ENCODE results near the gene TYW3. TPM values are rescaled to one million over a fixed set of nuclear protein-coding genes. Genes with fewer than 3 reads are reported as not detected.
"Not testable (repeated sequence)": the region's sequence is repeated elsewhere in the genome, so short reads cannot be mapped to it uniquely, and the experiment has no call there.

The TYW3 gene
- total RNA-seq, 1 donor = 20.7 TPM

DNA sequence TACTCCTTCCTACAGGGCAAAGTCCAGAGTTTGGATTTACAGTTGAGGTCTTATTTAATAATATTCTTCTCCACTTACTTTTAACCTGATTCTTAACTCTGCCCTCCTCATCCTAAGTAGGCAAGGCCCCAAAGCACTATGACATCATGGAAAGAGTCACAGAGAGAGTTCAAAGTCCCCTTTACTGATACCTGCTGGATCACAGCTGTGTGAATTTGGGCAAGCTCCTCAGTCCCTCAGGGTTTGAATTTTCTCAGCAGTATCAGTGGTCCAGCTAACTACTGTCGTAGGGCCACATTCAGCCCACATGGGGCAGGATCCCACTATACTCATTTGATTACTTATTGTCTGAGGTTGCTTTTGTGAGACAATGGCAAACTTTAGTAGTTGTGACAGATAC lies 16.0 kb downstream of the TYW3 start:
- DNase-seq (ENCODE audit: low read depth) = no peak
- TF ChIP-seq, protein P1, sequence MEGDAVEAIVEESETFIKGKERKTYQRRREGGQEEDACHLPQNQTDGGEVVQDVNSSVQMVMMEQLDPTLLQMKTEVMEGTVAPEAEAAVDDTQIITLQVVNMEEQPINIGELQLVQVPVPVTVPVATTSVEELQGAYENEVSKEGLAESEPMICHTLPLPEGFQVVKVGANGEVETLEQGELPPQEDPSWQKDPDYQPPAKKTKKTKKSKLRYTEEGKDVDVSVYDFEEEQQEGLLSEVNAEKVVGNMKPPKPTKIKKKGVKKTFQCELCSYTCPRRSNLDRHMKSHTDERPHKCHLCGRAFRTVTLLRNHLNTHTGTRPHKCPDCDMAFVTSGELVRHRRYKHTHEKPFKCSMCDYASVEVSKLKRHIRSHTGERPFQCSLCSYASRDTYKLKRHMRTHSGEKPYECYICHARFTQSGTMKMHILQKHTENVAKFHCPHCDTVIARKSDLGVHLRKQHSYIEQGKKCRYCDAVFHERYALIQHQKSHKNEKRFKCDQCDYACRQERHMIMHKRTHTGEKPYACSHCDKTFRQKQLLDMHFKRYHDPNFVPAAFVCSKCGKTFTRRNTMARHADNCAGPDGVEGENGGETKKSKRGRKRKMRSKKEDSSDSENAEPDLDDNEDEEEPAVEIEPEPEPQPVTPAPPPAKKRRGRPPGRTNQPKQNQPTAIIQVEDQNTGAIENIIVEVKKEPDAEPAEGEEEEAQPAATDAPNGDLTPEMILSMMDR (IDR thresholded peaks at IDR 0.05; ENCODE audit: insufficient read depth, low read depth, low read length) = no peak
- H3K4me3 ChIP-seq (ENCODE audit: low read depth, low read length) = no peak overlapping the region

DNA sequence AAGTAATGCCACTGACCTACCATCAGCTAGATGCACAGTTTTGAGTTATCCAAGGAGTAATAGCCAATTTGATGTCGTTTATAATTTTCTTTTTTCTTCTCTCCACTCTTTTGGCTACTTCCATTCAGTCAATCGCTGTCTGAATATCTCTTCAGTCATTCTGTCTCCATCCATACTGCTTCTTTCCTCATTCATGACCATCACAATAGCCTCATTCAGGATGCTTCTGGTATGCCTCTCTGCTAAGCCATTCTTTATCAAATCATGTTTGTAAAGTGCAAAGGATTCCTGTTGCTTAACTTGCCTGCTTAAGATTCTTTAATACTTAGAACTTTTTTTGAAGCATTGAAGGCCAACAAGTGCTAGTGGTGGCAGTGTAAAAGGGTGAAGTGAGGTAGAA lies 20.2 kb downstream of the TYW3 start:
- TF ChIP-seq, protein P1 (IDR thresholded peaks at IDR 0.05; ENCODE audit: insufficient read depth, low read depth, low read length) = no peak
- no peak overlapping the region for H3K4me3 ChIP-seq (ENCODE audit: low read depth, low read length)
- DNase-seq (ENCODE audit: low read depth) = no peak

DNA sequence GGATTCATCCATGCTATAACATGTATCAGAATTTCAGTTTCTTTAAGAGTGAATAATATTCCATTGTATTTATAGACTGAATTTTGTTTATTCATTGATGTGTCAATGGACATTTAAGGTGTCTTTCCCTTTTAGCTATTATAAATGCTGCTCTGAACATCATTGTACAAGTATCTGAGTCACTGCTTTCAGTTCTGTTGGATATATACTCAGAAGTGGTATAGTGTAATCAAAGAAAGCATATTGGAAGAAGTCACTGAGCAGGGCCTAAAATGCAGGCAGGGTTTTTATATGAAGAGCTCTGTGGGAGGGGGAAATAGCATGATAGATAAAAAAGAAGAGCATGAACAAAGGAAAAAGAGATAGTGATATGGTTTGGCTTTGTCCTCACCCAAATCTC lies 22.5 kb downstream of the TYW3 start:
- TF ChIP-seq, protein P1 (IDR thresholded peaks at IDR 0.05; ENCODE audit: insufficient read depth, low read depth, low read length) = no peak
- no peak for DNase-seq (ENCODE audit: low read depth)
- H3K4me3 ChIP-seq (ENCODE audit: low read depth, low read length) = no peak overlapping the region

DNA sequence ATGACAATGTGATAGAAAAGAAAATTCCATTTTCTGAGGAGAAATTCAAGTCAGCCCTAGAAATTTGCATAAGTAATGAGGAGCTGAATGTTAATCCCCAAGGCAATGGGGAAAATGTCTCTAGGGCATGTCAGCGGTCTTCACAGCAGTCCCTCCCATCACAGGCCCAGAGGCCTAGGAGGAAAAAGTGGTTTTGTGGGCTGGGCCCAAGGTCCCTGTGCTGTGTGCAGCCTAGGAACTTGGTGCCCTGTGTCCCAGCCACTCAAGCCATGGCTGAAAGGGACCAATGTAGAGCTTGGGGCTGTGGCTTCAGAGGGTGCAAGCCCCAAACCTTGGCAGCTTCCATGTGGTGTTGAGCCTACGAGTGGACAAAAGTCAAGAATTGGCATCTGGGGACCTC lies 23.7 kb downstream of the TYW3 start:
- not testable (repeated sequence) for H3K4me3 ChIP-seq (ENCODE audit: low read depth, low read length); DNase-seq (ENCODE audit: low read depth)

DNA sequence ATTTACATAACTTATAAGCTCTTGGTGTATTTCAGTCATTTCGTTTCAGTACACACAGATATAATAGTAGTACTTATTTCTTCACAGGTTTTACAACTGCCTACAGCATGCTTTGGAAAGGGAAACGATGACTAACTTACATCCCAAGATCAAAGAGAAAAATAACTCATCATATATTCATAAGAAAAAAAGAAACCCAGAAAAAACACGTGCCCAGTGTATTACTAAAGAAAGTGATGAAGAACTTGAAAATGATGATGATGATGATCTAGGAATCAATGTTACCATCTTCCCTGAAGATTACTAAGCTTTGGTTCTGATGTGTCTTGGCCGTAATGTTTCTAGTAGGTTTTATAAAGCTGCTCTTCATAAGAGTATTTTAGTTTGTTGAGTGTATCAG lies 30.9 kb downstream of the TYW3 start:
- DNase-seq (ENCODE audit: low read depth) = no peak
- TF ChIP-seq, protein P1 (IDR thresholded peaks at IDR 0.05; ENCODE audit: insufficient read depth, low read depth, low read length) = no peak
- no peak overlapping the region for H3K4me3 ChIP-seq (ENCODE audit: low read depth, low read length)

DNA sequence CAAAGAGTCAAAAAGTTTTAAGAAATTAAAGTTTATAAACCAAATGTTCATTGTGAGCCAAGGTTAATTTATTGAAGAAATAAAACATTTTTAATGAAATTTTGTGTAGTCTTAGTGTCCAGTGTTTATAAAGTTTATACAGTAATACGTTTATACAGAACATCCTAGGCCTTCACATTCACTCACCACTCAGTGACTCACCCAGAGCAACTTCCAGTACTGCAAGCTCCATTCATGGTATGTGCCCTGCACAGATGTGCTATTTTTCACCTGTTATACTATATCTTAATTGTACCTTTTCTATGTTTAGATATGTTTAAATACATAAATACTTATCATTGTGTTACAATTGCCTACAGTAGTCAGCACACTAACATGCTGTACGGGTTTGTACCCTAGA lies 33.6 kb downstream of the TYW3 start:
- no peak overlapping the region for H3K4me3 ChIP-seq (ENCODE audit: low read depth, low read length)
- DNase-seq (ENCODE audit: low read depth) = no peak
- TF ChIP-seq, protein P1 (IDR thresholded peaks at IDR 0.05; ENCODE audit: insufficient read depth, low read depth, low read length) = no peak

DNA sequence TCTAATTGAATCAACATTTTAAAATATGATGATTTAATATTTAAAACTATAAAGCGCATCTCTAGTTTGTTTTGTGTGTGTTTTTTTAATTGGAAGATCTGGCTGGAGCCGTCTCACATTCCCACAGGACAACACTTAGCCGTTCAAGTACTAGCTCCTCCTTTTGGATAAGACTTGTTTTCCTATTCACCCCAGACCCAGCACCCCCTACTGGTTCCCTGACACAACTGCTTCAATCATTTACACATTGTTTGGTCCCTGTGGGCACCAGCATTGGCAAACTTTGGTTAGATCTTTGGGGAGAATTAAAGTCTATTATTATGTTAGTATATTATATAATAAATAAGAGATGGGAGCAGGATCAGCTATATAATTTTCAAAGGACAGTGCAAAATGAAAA lies 34.5 kb downstream of the TYW3 start:
- no peak overlapping the region for H3K4me3 ChIP-seq (ENCODE audit: low read depth, low read length)
- peak; percentile 6 for DNase-seq (ENCODE audit: low read depth)
- TF ChIP-seq, protein P1 (IDR thresholded peaks at IDR 0.05; ENCODE audit: insufficient read depth, low read depth, low read length) = peak; percentile 50
